HG03064 (cell line): Measurements from ENCODE around the gene PPP4R2.

Source experiments
- ATAC-seq: cut with Tn5 transposase; IDR thresholded peaks from one replicate; pipeline ENCODE4 v1.9.1; 2021; ENCODE audit warnings: low read depth; ENCODE audit not compliant: unreplicated experiment

Gene PPP4R2, protein sequence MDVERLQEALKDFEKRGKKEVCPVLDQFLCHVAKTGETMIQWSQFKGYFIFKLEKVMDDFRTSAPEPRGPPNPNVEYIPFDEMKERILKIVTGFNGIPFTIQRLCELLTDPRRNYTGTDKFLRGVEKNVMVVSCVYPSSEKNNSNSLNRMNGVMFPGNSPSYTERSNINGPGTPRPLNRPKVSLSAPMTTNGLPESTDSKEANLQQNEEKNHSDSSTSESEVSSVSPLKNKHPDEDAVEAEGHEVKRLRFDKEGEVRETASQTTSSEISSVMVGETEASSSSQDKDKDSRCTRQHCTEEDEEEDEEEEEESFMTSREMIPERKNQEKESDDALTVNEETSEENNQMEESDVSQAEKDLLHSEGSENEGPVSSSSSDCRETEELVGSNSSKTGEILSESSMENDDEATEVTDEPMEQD

DNA sequence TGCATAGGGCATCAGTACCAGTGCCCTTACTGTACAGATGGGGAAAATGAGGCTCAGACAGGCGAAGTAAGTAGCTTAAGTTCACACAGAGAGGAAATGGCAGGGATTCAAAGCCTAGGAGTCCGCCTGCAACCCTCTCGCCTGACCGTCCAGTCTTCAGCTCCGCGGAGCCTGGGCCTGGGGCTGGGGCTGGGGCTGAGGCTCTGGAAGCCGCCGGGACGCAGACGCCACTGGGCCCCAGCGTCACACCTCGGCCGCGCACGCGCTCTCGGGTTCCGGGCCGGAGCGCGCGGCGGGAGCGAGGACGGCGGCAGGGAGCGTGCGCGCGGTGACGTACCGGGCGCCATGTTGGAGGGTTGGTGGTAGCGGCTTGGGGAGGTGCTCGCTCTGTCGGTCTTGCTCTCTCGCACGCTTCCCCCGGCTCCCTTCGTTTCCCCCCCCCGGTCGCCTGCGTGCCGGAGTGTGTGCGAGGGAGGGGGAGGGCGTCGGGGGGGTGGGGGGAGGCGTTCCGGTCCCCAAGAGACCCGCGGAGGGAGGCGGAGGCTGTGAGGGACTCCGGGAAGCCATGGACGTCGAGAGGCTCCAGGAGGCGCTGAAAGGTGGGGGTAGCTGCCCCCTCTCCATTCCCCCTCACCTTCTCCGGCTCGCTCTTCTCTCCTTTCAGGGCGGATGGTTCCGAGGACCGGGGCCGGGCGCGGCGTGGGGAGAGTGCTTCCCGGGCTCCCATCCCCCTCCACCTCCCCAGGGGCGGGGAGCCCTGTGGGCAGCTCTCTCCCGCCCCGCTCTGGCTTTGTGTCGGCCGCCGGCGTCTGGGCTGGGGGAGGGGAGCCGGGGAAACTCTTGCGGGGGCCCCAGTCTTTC lies at the start of gene PPP4R2:
TSS of gene PPP4R2 (plus strand) at position 339 of the 861 bp plus-strand sequence. CDS start at position 566, 227 bp downstream.
- ATAC-seq = peak; percentile 84

DNA sequence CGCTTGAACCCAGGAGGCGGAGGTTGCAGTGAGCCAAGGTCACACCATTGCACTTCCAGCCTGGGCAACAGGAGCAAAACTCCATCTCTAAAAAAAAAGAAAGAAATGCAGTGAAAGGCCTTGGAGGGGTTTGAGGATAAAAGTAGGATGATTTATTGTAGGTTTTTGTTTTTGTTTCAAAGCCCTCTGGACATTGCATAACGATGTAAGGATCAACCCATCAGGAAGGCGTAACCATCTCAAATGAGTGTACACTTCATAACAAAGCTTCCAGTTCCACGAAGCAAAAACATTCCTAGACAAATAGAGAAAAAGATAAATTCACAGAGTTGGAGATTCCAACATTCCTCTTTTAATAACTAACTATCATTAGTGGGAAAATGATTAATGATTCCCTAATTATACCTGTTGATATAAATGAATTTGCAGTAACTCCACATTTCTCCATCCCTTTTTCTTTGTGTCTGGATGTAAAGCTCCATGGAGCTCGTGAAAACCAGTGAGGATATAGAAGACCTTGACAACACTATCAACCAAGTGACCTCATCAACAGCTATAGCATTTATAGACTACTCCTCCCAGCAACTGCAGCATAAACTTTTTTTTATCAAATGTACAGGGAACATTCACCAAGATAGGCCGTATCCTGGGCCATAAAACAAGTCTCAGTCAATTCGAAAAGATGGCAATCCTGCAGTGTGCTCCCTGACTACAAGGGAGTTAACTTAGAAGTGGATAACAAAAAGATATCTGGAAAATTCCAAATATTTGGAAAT lies 48.7 kb upstream of the PPP4R2 start:
- ATAC-seq = no peak

DNA sequence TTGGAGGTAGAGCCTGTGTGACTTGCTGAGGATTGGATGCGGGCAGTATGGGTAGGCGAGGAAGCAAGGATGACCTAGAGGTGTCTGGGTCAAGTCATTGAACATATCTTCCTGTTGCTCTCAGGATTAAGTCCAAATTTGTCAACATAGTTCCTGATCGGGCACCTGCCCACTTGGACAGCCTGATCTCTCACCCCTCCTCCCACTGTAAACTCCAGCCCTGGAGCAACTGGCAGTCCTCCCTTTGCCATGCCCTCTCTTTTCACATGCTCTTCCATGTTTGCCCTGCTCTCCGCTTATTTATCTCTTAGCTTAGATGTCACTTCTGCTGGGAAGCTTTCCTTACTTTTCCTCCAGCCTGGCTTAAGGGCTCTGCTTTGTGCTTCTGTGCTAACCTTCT lies 47.6 kb upstream of the PPP4R2 start:
- no peak for ATAC-seq

DNA sequence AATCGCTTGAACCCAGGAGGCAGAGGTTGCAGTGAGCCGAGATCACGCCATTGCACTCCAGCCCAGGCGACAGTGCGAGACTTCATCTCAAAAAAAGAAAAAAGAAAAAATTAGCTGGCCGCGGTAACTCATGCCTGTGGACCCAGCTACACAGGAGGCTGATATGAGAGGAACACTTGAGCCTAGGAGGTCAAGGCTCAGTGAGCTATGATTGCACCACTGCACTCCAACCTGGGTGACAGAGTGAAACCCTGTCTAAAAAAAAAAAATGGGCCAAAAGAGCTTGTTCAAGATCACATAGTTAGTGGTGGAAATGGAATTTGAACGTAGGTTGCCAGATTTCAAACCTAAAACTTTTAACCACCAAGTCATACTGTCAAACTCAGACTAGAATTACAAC lies 46.2 kb upstream of the PPP4R2 start:
- no peak for ATAC-seq

DNA sequence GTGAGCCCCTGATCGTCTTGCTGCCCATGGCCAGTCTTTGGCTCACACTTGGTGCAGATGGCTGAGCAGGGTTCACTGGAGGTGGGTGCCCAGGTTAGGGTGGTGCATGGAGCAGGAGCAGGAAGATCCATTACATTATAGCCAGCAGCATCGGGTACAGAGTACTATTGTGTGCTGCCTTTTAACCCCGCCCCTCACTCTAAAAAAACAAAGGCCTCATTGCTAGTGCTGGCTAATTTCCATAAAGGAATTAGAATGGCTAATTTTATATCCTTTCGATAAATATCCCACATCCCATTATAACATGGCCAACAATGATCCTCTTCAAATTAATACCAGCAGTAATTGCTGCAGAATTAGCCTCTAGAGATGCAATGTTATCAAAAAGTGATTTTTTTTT lies 45.8 kb upstream of the PPP4R2 start:
- no peak for ATAC-seq

DNA sequence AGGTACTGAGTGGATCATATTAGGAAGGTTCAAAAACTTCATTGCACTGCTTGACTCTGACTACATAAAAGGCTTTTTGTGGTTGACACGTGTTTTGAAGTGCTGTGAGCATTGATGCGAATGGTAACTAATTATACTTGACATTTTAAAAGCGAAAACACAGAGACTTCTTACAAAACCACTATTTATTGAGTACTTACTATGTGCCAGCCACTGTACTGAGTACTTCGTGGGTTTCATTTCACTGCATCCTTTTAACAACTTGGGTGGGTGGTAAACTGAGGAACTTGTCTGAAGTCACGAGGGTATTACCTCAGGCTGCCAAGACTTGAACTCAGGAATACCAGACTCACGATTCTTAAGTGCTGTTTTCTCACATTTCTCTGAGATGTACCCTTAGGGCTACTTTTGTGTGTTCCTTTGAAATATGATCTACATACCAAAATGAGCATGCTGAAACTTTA lies 45.3 kb upstream of the PPP4R2 start:
- ATAC-seq = no peak

DNA sequence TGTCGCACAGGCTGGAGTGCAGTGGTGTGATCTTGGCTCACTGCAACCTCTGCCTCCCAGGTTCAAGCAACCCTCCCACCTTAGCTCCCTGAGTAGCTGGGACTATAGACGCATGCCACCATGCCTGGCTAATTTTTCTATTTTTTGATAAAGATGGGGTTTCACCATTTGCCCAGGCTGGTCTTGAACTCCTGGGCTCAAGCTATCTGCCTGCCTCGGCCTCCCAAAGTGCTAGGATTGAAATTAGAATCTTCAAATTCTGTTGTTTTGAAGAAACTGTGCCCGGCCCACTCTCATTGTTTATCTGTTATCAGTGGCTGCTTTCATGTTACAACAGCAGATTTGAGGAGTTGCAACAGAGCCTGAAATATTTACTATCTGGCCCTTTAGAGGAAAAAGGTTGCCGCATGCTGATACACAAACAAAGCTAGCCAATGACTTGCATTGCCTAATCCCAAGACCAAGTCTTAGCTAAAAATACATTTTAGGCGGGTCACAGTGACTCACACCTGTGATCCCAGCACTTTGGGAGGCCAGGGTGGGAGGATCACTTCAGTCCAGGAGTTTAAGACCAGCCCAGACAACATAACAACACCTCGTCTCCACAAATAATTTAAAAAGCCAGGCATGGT lies 43.2 kb upstream of the PPP4R2 start:
- no peak for ATAC-seq

DNA sequence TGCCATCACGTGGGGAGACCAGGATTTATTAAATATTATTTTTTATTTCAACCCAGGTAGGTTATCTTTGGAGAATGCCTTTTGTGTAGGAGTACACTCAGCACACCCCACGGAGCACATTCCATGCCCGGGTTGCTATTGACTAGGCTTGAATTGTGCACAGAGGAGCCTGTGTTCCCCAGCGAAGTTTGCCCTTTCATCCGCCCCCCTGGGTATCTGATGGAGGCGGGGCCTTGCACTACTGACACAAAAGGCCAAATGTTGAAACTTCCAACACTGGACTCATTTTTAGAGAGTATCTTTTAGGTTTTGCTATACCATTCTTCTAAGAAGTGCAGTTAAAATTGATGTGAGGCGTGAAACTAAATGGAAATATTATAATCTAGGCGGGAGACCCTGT lies 39.3 kb upstream of the PPP4R2 start:
- no peak for ATAC-seq

DNA sequence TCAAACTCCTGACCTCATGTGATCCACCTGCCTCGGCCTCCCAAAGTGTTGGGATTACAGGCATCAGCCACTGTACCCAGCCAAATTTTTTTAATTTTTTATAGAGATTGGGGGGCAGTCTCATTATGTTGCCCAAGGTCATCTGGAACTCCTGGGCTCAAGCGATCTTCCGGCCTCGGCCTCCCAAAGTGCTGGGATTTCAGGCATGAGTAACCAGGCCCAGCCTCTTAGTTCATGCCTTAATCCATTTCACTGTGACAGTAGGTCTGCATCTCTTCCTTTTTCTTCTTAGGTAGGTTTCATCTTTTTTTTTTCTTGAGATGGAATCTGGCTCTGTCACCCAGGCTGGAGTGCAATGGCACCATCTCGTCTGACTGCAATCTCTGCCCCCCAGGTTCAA lies 37.3 kb upstream of the PPP4R2 start:
- ATAC-seq = no peak

DNA sequence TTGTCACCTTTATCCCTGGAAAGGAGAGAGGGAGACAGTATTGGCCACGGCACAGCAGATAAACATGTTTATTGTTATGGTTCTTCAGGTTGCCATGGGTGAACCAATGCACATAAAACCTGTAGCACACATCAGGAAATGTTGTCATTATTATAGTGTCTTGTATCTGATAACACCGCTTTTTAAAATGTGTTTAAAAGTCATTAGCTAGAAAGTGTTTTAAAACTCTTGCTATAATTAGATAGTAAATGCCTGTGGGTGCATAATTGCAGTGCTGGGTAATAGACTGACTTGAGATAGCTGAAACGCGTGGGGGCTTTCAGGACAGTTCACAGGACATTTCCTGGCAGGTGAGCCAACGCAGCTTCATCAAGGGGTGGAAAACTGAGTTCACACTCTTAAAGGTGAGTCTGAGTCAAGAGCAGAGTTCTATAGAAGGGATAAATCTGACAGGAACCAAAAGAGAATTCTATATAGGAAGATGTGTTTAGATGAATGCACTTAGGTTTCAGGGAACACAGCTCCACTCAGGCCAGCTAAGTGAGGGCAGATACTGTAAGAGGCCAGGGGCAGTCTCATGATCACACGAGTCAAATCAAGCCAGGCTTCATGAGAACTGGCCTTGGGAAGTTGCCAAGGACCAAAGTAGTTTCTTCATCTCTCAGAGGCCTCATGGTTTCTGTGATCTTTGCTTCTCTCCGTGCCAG lies 35.6 kb upstream of the PPP4R2 start:
- ATAC-seq = no peak

DNA sequence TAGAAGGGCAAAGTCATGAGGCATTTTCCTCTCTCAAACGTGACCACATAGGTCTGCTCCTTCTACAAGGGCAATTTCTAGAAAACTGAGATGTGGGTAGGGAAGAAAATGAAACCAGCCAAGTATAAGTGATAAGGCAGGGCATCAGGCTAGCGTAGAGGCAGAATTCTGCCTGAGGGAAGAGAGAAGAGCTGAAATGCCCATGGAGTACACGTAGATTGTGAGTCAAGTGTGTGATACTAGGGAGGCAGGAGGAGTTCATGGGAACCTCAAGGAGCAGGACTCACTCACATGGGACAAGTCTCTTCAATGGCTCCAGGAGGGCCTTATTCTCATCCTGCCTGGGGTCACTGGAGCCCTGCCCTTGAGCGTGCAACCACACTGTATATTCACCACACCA lies 34.9 kb upstream of the PPP4R2 start:
- ATAC-seq = no peak

DNA sequence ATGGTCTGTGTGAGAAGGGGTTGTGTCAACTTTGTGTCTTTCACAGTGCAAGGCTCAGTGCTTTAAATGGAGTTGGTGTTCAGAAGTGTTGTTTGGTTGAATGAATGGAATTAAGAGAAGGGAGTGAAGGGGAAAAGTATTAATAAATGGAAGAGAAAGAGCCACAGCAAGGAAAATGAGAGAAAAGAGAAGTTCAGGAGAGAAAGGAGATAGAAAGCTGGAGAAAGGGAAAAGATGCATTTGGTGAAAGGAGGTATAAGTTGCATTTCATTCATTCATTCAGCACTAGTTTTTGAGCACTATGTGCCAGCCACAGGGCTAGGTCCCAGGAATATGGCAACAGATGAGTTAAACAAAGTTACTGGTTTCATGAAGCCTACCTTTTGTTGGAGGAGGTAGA lies 34.3 kb upstream of the PPP4R2 start:
- no peak for ATAC-seq

DNA sequence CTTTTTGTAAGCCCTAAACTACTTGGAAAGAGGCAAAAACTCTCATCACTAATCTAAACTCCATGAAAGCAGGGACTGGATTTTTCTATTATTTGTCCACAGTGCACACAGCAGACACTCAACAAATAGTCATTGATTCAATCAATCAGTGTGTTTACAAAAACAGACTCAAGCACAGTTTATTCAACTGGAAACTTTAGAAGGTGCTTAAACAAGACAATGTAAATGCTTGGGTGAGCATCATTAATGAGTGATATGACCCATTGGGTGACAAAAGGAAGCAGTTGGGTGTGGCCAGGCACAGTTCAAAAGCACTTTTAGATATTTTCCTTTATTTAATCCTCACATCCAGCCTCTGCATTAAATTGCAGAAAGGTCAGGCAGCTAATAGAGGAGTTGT lies 32.0 kb upstream of the PPP4R2 start:
- no peak for ATAC-seq

DNA sequence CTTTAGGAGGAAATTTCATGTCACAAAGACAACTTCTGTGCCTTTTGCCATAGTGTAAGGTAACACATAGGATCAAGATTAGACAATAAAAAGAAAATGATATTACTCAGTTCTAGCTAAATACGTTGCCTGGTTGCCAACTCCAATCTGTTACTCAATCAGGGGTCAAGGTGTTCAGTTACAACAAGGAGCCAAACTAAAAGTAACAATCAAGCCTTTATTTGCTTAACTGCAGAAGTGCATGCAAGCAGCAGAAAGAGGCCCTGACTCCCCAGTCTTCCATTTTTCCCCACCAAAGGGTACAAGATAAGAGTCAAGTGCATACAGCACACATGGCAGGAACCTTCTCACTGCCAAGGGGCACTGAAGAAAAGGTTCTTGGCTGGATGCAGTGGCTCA lies 28.3 kb upstream of the PPP4R2 start:
- no peak for ATAC-seq

DNA sequence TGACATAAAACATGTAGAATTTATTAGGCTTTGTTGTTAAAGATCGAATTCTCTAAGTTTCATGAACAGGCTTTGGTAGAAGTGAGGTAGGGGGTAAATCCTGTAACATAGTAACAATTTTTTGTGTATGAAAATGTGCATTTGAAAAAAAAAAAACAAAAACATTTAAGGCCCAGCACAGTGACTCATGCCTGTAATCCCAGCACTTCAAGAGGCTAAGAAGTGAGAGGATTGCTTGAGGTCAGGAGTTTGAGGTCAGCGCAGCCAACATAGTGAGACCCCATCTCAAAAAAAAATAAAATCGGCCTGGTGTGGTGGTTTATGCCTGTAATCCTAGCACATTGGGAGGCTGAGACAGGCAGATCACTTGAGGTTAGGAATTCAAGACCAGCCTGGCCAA lies 26.8 kb upstream of the PPP4R2 start:
- no peak for ATAC-seq

DNA sequence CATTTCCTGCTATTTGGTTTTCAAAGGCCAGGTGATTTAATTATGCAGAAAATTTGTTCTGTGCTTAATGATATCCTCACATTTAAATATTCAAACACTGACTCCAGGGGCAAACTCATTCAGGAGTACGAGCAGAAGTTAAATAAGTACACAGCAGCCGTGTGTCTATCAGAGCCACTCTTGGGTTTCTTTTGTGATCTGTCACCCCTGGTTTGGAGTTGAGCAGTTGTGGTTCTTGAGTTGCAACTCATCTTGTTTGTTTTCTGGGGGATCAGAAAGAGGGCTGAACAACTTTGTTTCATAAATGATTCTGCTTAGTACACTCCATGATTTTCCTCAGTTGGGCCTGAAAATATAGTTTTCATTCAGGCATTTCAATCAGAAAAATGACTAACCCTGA lies 25.7 kb upstream of the PPP4R2 start:
- no peak for ATAC-seq

DNA sequence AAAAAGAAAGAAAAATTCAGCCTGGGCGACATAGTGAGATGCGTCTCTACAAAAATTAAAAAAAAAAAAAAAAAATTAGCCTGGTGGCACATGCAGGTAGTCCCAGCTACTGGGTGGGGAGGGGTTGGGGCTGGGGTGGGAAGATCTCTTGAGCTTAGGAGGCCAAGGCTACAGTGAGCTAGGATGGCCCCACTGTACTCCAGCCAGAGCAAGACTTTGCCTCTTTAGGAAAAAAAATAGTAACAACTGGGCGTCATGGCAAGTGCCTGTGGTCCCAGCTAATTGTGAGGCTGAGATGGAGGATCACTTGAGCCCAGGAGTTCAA lies 23.9 kb upstream of the PPP4R2 start:
- no peak for ATAC-seq

DNA sequence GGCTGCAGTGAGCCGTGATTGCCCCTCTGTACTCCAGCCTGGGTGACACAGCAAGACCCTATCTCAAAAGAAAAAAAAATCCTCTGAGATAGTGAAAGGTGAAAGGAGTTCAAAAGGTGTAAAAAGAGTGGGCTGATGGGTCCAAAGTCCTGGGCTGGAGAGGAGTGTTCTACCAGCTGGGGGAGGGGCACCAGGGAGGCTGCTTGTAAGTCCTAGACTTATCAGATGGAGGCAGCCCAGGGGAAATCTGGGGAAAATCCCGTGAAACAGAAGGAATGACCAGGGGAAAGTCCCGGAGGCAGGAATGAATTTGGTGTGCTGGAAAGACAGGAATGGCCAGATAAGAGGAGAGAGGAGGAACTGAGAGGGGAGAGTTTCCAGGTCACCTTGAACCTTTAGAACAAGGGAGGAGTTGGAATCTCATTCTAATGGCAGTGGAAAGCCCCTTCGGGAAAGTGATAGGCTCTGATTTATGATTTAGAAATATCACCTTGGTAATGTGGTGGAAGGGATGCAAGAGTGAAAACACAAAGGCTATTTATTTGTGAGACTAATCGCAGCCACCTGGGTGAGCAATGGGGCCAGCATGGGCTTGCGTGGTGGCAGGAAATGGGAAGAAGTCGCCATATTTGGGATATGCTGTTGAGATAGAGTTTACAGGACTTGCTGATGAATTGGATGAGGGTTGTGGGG lies 23.4 kb upstream of the PPP4R2 start:
- ATAC-seq = no peak

DNA sequence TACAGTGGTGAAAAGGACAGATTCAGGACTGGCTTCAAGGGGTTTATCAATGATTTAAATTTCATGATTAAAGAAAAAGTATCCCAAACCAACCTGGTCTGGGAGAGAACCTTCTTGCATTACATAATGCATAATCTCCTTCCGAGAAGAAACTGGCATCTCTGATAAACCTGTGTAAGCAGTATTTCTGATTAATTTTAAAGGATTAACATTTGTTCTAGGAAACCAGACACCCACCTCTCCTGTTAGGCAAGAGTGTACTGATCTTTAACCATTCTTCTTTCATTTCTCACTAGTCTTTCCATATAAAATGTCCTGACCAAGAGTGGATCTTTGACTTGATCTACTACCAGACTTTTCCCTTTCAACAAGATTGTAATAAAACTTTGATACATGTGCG lies 22.8 kb upstream of the PPP4R2 start:
- no peak for ATAC-seq
